ENCODE measurements around the gene PTGER2. TPM values are rescaled to one million over a fixed set of nuclear protein-coding genes. Genes with fewer than 3 reads are reported as not detected.

The PTGER2 gene
- total and polyA plus RNA-seq, 2 of the 8 experiments (the other 6 are each of a cell fraction or from before 2014, with no cell fraction given) = 1.2 TPM

DNA sequence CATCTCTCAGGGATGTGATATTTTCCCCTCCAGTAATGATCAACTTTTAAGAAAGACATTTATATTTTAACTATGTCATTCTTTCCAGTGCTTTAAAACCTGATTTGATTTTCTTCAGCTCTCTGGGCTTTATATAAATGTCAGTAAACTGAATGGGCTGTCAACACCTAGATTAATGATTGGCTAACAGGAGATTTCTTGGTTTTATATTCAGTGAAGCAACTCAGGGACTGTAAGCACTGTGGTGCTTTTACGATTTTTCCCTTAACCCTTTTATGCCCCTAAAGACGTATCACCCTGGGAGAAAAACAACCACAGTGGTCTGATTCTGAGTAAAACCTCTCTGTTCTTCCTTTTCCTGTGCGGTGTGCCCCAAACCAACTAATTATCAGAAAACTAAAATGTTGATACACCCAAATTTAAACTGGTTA lies 38.0 kb downstream of the PTGER2 start:
- POLR2A ChIA-PET (ENCODE audit: partially characterized antibody) = no interaction called here

More for the DNA sequence above, 38.0 kb downstream of the PTGER2 start:
- Histone ChIP-seq H3K4me3 (ENCODE audit: extremely low read depth in 1 of 4, insufficient read depth in 2 of 4, low read depth in 3 of 4, low read length in 4 of 4) (no peak overlapping the region), H3K4me2 (ENCODE audit: insufficient read depth in 1 of 2, low read depth in 2 of 2, low read length in 2 of 2) (no peak overlapping the region), H3K9me3 (ENCODE audit: insufficient read depth in 2 of 2, low read depth in 1 of 2, low read length in 1 of 2) (no peaks in the 10 kb centered on the region), H2BK20ac (ENCODE audit: low read length) (no peak overlapping the region), H3K27ac (ENCODE audit: low read depth, low read length) (no peak overlapping the region), H3K18ac (ENCODE audit: extremely low read depth, low read length) (no peak overlapping the region), H2BK5ac (ENCODE audit: low read depth, low read length) (no peak overlapping the region), H3K4me1 (replicated peaks in 1 of 4; ENCODE audit: control insufficient read depth in 3 of 4, insufficient read depth in 4 of 4, low read length in 3 of 4) (no peaks in the 10 kb centered on the region), H3K36me3 (ENCODE audit: control insufficient read depth in 2 of 4, insufficient read depth in 4 of 4, low read length in 3 of 4) (no peaks in the 10 kb centered on the region), H2BK15ac (ENCODE audit: low read length) (no peak overlapping the region), H3K23ac (ENCODE audit: insufficient read length) (no peak overlapping the region), H3K9ac (replicated peaks in 1 of 4; ENCODE audit: extremely low read depth in 1 of 4, low read depth in 3 of 4, low read length in 3 of 4) (no peak overlapping the region), H4K8ac (ENCODE audit: extremely low read depth, insufficient read depth, low read length) (no peak overlapping the region), H3K56ac (replicated peaks; ENCODE audit: insufficient read length, low read depth, low read length) (no peak overlapping the region), H3K14ac (ENCODE audit: insufficient read length) (no peak overlapping the region), H3K4ac (replicated peaks; ENCODE audit: insufficient read length, low read depth, low read length) (no peak overlapping the region), H2AFZ (ENCODE audit: low read length) (no peak overlapping the region), H2BK120ac (replicated peaks; ENCODE audit: low read depth, low read length) (no peak overlapping the region), H3K79me1 (ENCODE audit: low read depth, low read length) (no peaks in the 10 kb centered on the region), H4K5ac (ENCODE audit: insufficient read length, low read depth, low read length) (no peak overlapping the region), H4K20me1 (replicated peaks in 1 of 2; ENCODE audit: control insufficient read depth in 1 of 2, insufficient read depth in 2 of 2, low read length in 2 of 2) (no peaks in the 10 kb centered on the region), H3K27me3 (replicated peaks in 1 of 4; ENCODE audit: control insufficient read depth in 3 of 4, extremely low read depth in 1 of 4, insufficient read depth in 3 of 4, low read length in 3 of 4) (no peaks in the 10 kb centered on the region), H2AK5ac (ENCODE audit: low read depth, low read length) (no peak overlapping the region), H3K79me2 (ENCODE audit: control insufficient read depth in 1 of 2, insufficient read depth in 2 of 2, low read length in 2 of 2) (no peaks in the 10 kb centered on the region), H4K91ac (replicated peaks; ENCODE audit: insufficient read length, low read length) (no peak overlapping the region), H2BK12ac (ENCODE audit: low read depth, low read length) (no peak overlapping the region), H3K23me2 (ENCODE audit: low read depth, low read length) (0 out of 2 replicates have a peak, but pooled peaks cover 2% of the 10 kb centered on the region)
- TF ChIP-seq, protein P1, sequence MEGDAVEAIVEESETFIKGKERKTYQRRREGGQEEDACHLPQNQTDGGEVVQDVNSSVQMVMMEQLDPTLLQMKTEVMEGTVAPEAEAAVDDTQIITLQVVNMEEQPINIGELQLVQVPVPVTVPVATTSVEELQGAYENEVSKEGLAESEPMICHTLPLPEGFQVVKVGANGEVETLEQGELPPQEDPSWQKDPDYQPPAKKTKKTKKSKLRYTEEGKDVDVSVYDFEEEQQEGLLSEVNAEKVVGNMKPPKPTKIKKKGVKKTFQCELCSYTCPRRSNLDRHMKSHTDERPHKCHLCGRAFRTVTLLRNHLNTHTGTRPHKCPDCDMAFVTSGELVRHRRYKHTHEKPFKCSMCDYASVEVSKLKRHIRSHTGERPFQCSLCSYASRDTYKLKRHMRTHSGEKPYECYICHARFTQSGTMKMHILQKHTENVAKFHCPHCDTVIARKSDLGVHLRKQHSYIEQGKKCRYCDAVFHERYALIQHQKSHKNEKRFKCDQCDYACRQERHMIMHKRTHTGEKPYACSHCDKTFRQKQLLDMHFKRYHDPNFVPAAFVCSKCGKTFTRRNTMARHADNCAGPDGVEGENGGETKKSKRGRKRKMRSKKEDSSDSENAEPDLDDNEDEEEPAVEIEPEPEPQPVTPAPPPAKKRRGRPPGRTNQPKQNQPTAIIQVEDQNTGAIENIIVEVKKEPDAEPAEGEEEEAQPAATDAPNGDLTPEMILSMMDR (IDR thresholded peaks at IDR 0.05; ENCODE audit: control extremely low read depth in 1 of 3, insufficient read depth in 1 of 3, low read depth in 1 of 3, low read length in 3 of 3) = no peak
- TF ChIP-seq SAP30 (IDR thresholded peaks at IDR 0.05; ENCODE audit: insufficient read depth, insufficient replicate concordance, low read length) (no peak), CHD1 (IDR thresholded peaks at IDR 0.05; ENCODE audit: low read depth, low read length) (no peak), CTBP2 (IDR thresholded peaks at IDR 0.05; ENCODE audit: borderline replicate concordance, insufficient read depth, insufficient read length, low read length) (no peak), GABPA (IDR thresholded peaks at IDR 0.05; ENCODE audit: borderline replicate concordance, insufficient read depth, low read length) (no peak), FOSL1 (IDR thresholded peaks at IDR 0.05; ENCODE audit: insufficient read depth, low read depth, low read length) (no peak), TEAD4 (IDR thresholded peaks at IDR 0.05; ENCODE audit: low read depth, low read length) (no peak)
- WGBS, 2 experiments (ENCODE audit: extremely low coverage in 1 of 2, insufficient coverage in 1 of 2, insufficient read length in 1 of 2, insufficient replicate concordance in 2 of 2, low coverage in 1 of 2, low lambda C conversion rate in 2 of 2, missing lambda C conversion rate in 1 of 2) = 83% methylated on average over 3 of the region's 3 CpGs; no CpG with 5 or more reads in 1 of the 2 experiments
- FAIRE-seq (no peak), DNase-seq (ENCODE audit: low read depth in 1 of 2, low spot score in 2 of 2) (no peak)
- CTCF ChIA-PET (ENCODE audit: partially characterized antibody) = no interaction called here
